ENCODE data around the gene RBM24.

RBM24 gene

DNA sequence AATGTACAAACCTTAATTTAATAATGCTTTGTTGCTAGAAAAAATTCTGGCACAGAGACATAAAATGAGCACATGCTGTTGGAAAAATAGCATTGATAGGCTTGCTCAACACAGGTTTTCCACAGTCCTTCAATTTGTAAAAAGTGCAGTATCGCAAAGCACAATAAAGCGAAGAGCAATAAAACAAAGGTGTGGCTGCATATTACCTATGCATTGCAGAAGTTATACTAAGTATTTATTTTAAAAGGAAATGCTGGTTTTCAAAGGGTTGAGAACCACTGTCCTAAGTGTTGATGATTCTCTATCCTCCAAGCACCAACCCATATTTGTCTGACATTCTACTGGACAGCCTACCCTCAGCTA, 58.1 kb downstream of the RBM24 start:
- DNase-seq (ENCODE audit: low read depth), result no peak
- no peak for TF ChIP-seq MAX (IDR thresholded peaks at IDR 0.05; ENCODE audit: low read depth, low read length)
- TF ChIP-seq POLR2A (IDR thresholded peaks at IDR 0.05; ENCODE audit: extremely low read depth, insufficient read length), result no peak
- no peak for TF ChIP-seq MYC (IDR thresholded peaks at IDR 0.05; ENCODE audit: low read depth, low read length)
- TF ChIP-seq CTCF (IDR thresholded peaks at IDR 0.05; ENCODE audit: low read depth, low read length), result no peak
- H3K4me3 ChIP-seq (ENCODE audit: low read depth, low read length), result no peak overlapping the region

GRCh38 chr6:17341117-17341805, 60.1 kb downstream of the RBM24 start:
- TF ChIP-seq MAX (IDR thresholded peaks at IDR 0.05; ENCODE audit: low read depth, low read length) (no peak), CTCF (IDR thresholded peaks at IDR 0.05; ENCODE audit: low read depth, low read length) (no peak)
- no peak overlapping the region for H3K4me3 ChIP-seq (ENCODE audit: low read depth, low read length)
- no peak for DNase-seq (ENCODE audit: low read depth)

GRCh38 chr6:17341891-17342290, 60.7 kb downstream of the RBM24 start:
- TF ChIP-seq CTCF (IDR thresholded peaks at IDR 0.05; ENCODE audit: low read depth, low read length) (no peak), MYC (IDR thresholded peaks at IDR 0.05; ENCODE audit: low read depth, low read length) (no peak), POLR2A (IDR thresholded peaks at IDR 0.05; ENCODE audit: extremely low read depth, insufficient read length) (no peak), MAX (IDR thresholded peaks at IDR 0.05; ENCODE audit: low read depth, low read length) (no peak)
- DNase-seq (ENCODE audit: low read depth), result no peak
- no peak overlapping the region for H3K4me3 ChIP-seq (ENCODE audit: low read depth, low read length)

DNA sequence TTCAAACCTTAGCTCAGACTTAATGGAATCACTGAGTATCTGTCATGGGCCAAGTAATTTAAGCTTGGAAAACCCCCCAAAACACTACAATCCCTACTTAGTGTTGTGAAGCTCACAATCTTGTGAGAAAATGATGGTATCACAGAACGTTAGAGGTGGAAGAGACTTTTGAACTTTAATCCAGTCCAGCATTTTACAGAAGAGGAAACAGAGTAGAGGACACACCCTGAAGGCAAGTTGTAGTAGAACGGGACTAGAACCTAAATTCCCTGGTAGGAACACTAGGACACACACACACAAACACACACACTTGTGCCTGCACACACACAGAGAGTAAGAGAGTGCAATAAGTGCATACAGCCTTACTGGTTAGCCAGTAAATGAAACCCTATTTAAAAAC, 62.1 kb downstream of the RBM24 start:
- DNase-seq (ENCODE audit: low read depth), result no peak
- no peak for TF ChIP-seq POLR2A (IDR thresholded peaks at IDR 0.05; ENCODE audit: extremely low read depth, insufficient read length)
- no peak for TF ChIP-seq MYC (IDR thresholded peaks at IDR 0.05; ENCODE audit: low read depth, low read length)
- no peak for TF ChIP-seq CTCF (IDR thresholded peaks at IDR 0.05; ENCODE audit: low read depth, low read length)
- TF ChIP-seq MAX (IDR thresholded peaks at IDR 0.05; ENCODE audit: low read depth, low read length), result no peak
- no peak overlapping the region for H3K4me3 ChIP-seq (ENCODE audit: low read depth, low read length)
